Type B pancreatic cell (in vitro differentiated cells): ENCODE measurements around the gene MNX1. TPM values are rescaled to one million over a fixed set of nuclear protein-coding genes. Genes with fewer than 3 reads are reported as not detected.

Source experiments
- DNase-seq: peaks from one replicate; pipeline ENCODE4 v3.0.0; 2021; ENCODE audit warnings: mixed read lengths; ENCODE audit not compliant: unreplicated experiment; ENCODE audit errors: extremely low spot score
- H3K27ac Mint-ChIP-seq: 2 replicates; pipeline ENCODE4 v1.8.0; 2021; ENCODE audit warnings: mild to moderate bottlenecking, mixed read lengths
- H3K27me3 Mint-ChIP-seq: 2 replicates; pipeline ENCODE4 v1.8.0; 2021; ENCODE audit warnings: mixed read lengths
- H3K36me3 Mint-ChIP-seq: 2 replicates; pipeline ENCODE4 v1.8.0; 2021; ENCODE audit warnings: mixed read lengths
- H3K4me1 Mint-ChIP-seq: one replicate; pipeline ENCODE4 v1.8.0; 2021; ENCODE audit warnings: mixed read lengths; ENCODE audit not compliant: unreplicated experiment
- H3K4me3 Mint-ChIP-seq: 2 replicates; pipeline ENCODE4 v1.8.0; 2021; ENCODE audit warnings: mild to moderate bottlenecking, mixed read lengths
- H3K9me3 Mint-ChIP-seq: 2 replicates; pipeline ENCODE4 v1.8.0; 2021; ENCODE audit warnings: mixed read lengths
- CTCF ChIP-seq: fragments of 200-600 bp; sonication (generic); conservative IDR thresholded peaks from 2 replicates; pipeline ENCODE4 v1.5.0; 2021; ENCODE audit warnings: antibody characterized with exemption, mild to moderate bottlenecking
- total RNA-seq: library from RNA; stranded (reverse); gene quantifications from 2 replicates; pipeline ENCODE4 v1.2.1, GENCODE V29; 2021; ENCODE audit warnings: low replicate concordance

The MNX1 gene
- total RNA-seq, 1 donor from 2014 or later, result 14.9 TPM

- Mint-ChIP-seq H3K27ac (no peak overlapping the region), H3K9me3 (peaks cover 5% of the 10 kb centered on the region)
These were observed 17.2 kb downstream of the MNX1 start for GRCh38 chr7:156993021-156993924.

DNA sequence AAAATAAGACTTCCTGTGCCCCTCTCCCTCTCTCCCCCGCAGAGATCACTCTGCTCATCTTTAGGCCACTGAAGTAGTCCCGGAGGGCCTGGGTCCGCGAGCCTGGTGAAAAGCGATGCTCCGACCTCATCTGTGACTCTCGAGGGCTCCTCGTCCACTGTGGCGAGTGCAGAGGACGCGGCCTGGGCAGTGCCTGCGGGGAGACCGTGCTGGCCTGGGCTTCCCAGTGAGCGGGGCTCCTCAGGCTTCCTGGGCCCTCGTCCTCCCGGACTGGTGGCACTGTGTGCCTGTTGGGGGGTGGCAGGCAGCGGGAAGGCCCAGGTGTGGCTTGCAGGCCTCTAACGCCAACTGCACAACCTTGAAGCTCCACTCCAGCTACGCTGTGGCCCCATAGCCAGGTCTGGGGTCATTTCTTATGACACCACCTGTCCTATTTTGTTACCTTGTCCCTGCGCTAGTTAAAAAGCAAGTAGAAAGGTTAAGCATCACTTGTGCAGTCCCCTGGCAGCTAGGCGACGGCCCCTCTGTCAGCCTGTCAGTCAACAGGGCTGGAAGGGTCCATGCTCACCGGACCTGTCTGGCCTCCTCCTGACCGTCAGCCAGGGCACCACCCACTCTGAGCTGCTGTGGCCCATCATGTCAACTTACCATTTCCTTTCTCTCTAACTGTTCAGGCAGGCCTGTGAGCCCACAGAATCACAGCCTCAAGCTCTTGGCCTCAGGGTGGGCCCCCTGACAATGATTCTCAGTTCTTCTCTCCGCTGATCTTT lies 20.5 kb downstream of the MNX1 start:
- peaks cover 23% of the 10 kb centered on the region for H3K27me3 Mint-ChIP-seq
- no peak overlapping the region for H3K4me3 Mint-ChIP-seq
- H3K27ac Mint-ChIP-seq, result no peak overlapping the region
- no peak for DNase-seq
- no peak for TF ChIP-seq CTCF
- no peaks in the 10 kb centered on the region for H3K36me3 Mint-ChIP-seq
- H3K4me1 Mint-ChIP-seq, result peaks cover 11% of the 10 kb centered on the region
- H3K9me3 Mint-ChIP-seq, result no peaks in the 10 kb centered on the region

More at GRCh38 chr7:156993021-156993924, 17.2 kb downstream of the MNX1 start:
- no peak for DNase-seq
- peaks cover 50% of the 10 kb centered on the region for H3K27me3 Mint-ChIP-seq
- no peak overlapping the region for H3K4me3 Mint-ChIP-seq
- H3K4me1 Mint-ChIP-seq, result peaks cover 9% of the 10 kb centered on the region
- H3K36me3 Mint-ChIP-seq, result no peaks in the 10 kb centered on the region
- TF ChIP-seq CTCF, result no peak

DNA sequence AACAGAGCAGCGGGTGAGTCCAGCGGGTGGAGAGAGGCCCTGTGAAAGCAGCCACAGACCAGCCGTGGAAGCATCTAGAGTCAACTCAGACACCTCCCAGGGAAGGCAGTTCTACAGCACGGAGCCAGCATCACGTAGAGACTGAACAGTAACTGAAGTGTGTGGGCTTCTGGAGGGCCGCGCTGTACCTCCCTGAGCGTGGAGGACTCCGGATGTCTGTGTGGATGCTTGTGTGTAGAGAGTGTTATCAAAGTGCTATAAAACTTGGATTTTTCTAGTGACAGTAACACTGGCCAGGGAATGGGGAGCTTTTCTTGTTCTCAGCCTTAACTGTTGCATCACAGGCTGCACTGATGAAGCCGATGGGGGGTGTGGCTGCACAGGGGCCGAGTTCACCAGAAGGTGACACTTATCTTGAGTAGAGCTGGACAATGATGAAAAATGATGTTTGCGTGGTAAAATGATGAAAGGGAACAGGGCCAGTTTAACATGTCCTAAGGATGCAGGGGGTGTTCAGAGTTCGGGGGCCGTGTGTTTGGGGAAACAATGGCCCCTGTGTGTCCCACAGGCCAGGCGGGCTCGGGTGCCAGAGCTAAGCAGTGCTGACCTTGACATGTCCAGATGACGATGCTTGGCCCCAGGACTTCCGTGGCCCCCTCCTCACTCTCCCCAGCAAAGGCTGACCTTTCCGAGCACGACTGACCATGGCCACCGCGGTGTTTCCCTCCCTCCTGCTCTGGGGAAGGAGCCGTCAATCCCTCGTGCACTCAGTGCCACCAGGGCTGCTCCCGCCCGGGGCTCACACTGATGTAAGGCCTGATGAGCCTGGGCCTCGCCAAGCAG lies 21.9 kb downstream of the MNX1 start:
- no peak overlapping the region for H3K27ac Mint-ChIP-seq
- DNase-seq, result no peak
- no peaks in the 10 kb centered on the region for H3K36me3 Mint-ChIP-seq
- peaks cover 7% of the 10 kb centered on the region for H3K4me1 Mint-ChIP-seq
- H3K27me3 Mint-ChIP-seq, result peaks cover 13% of the 10 kb centered on the region
- no peak for TF ChIP-seq CTCF
- no peaks in the 10 kb centered on the region for H3K9me3 Mint-ChIP-seq
- H3K4me3 Mint-ChIP-seq, result no peak overlapping the region

GRCh38 chr7:156986378-156986777 lies 24.1 kb downstream of the MNX1 start:
- Mint-ChIP-seq H3K4me1 (peaks cover 6% of the 10 kb centered on the region), H3K9me3 (no peaks in the 10 kb centered on the region), H3K36me3 (no peaks in the 10 kb centered on the region), H3K27ac (no peak overlapping the region), H3K27me3 (peaks cover 4% of the 10 kb centered on the region), H3K4me3 (no peak overlapping the region)
- no peak for DNase-seq
- no peak for TF ChIP-seq CTCF
